SK-N-SH (cell line): ENCODE results near the gene CCL17.

Experiments used
- CTCF ChIP-seq: fragments of 200-600 bp; sonication (generic); IDR thresholded peaks from 2 replicates; pipeline ENCODE4 v1.6.1; 2017; ENCODE audit warnings: antibody characterized with exemption, mild to moderate bottlenecking, moderate library complexity
- EP300 ChIP-seq, 2 experiments: IDR thresholded peaks; 2 replicates each; pipeline versions ENCODE4 v1.4.0 to v1.6.1; 2012; ENCODE audit warnings: borderline replicate concordance in 1 of 2, low read depth in 1 of 2, low read length in 1 of 2
- EZH2phosphoT487 ChIP-seq: fragments of 200-600 bp; sonication (generic); IDR thresholded peaks from 2 replicates; pipeline ENCODE4 v1.6.1; 2017; ENCODE audit warnings: low read depth, mixed run types, mild to moderate bottlenecking, antibody characterized with exemption, moderate library complexity, borderline replicate concordance
- GABPA ChIP-seq: IDR thresholded peaks from 2 replicates; pipeline ENCODE4 v1.4.0; 2012; ENCODE audit warnings: low read depth, mild to moderate bottlenecking
- JUND ChIP-seq: IDR thresholded peaks from 2 replicates; pipeline ENCODE4 v1.4.0; 2012
- NFIC ChIP-seq: IDR thresholded peaks from 2 replicates; pipeline ENCODE4 v1.4.0; 2012; ENCODE audit warnings: borderline replicate concordance
- POLR2AphosphoS5 ChIP-seq: IDR thresholded peaks from 2 replicates; pipeline ENCODE4 v1.6.1; 2012; ENCODE audit warnings: low read depth, low read length
- RXRA ChIP-seq: IDR thresholded peaks from 2 replicates; pipeline ENCODE4 v1.4.0; 2012; ENCODE audit warnings: low read depth, mild to moderate bottlenecking, borderline replicate concordance
- TAF1 ChIP-seq: IDR thresholded peaks from 2 replicates; pipeline ENCODE4 v1.6.1; 2012; ENCODE audit warnings: low read depth, mild to moderate bottlenecking, low read length, moderate library complexity, borderline replicate concordance
- TCF12 ChIP-seq: IDR thresholded peaks from 2 replicates; pipeline ENCODE4 v1.4.0; 2012
- TEAD4 ChIP-seq: IDR thresholded peaks from 2 replicates; pipeline ENCODE4 v1.4.0; 2012; ENCODE audit warnings: mild to moderate bottlenecking, borderline replicate concordance; ENCODE audit not compliant: insufficient read depth
- USF2 ChIP-seq: fragments of 150-350 bp; IDR thresholded peaks from 2 replicates; pipeline ENCODE4 v1.6.1; 2017; ENCODE audit warnings: antibody characterized with exemption, low read length, low read depth, borderline replicate concordance
- YY1 ChIP-seq: IDR thresholded peaks from 2 replicates; pipeline ENCODE4 v1.4.0; 2012; ENCODE audit warnings: low read depth, mild to moderate bottlenecking

- TF ChIP-seq POLR2AphosphoS5 (no peak), NFIC (no peak), EZH2phosphoT487 (no peak), CTCF (no peak), USF2 (no peak), JUND (no peak), EP300 (IDR thresholded peaks at IDR 0.05; ENCODE audit: borderline replicate concordance in 1 of 2, low read depth in 1 of 2, low read length in 1 of 2) (no peak), GABPA (no peak), RXRA (no peak), TAF1 (no peak), TEAD4 (no peak), TCF12 (no peak), YY1 (no peak)
Measured at GRCh38 chr16:57462978-57463362, 58.4 kb downstream of the CCL17 start.
